Measurements from ENCODE around the gene COPS7A.

DNA sequence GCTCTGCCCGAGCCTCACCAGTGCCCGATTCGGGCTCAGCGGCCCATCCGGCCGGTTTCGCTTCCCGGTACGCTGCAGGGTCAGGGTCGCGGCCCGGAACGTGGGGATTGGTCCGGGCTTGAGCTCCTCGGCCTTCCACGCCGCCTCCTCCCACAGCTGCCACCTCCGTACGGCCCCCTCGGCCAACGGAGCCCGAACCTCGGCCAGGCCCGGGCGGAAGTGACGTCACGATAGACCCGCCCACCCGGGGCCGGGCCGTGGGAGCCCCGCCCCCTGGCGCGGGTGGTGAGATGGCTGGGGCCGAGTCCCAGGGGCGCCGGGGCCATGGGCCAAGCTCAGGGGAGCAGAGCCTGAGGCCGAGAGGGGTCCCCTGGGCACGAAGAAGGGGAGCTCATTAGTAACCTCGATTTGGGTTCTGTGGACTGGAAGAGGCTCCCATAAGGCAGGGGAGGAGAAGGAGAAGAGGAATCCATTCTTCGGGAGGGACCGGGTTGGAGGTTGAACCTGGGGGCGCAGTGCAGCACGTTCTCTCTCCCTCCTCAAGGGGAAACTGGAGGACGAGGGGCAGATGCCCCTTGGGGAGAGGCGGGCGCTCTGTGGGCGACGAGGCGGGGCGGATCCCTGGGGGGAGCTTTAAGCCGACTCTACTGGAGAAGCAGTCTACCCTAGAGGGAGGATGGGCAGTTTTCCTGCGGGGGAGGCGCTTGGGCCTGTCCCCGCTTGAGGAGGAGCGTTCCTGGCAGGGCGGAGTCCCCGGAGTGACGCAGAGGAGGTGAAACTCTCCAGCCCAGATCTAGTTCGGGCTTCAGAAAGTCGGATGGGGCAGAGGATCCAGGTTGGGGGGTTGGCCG is 29.3 kb downstream of the COPS7A start, which contains the start of gene MLF2:
- TF ChIP-seq, protein P1, sequence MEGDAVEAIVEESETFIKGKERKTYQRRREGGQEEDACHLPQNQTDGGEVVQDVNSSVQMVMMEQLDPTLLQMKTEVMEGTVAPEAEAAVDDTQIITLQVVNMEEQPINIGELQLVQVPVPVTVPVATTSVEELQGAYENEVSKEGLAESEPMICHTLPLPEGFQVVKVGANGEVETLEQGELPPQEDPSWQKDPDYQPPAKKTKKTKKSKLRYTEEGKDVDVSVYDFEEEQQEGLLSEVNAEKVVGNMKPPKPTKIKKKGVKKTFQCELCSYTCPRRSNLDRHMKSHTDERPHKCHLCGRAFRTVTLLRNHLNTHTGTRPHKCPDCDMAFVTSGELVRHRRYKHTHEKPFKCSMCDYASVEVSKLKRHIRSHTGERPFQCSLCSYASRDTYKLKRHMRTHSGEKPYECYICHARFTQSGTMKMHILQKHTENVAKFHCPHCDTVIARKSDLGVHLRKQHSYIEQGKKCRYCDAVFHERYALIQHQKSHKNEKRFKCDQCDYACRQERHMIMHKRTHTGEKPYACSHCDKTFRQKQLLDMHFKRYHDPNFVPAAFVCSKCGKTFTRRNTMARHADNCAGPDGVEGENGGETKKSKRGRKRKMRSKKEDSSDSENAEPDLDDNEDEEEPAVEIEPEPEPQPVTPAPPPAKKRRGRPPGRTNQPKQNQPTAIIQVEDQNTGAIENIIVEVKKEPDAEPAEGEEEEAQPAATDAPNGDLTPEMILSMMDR (conservative IDR thresholded peaks at IDR 0.05; ENCODE audit: low read depth in 2 of 2): peak in 1 of 2 experiments; percentile 92; a peak in 2 of 4 replicates
- TF ChIP-seq POLR2AphosphoS5 (IDR thresholded peaks at IDR 0.05; ENCODE audit: low read depth): peak; percentile 91
- no peak for TF ChIP-seq EZH2phosphoT487 (IDR thresholded peaks at IDR 0.05; ENCODE audit: unreplicated experiment)
